Omental fat pad (tissue), 4 donors: ENCODE results near the gene AMN. TPM values are rescaled to one million over a fixed set of nuclear protein-coding genes. Genes with fewer than 3 reads are reported as not detected.

ENCODE experiments used
- ATAC-seq: fragments of 150-250 bp; one replicate; pipeline ENCODE4 v1.9.1; 2016; ENCODE audit warnings: mild to moderate bottlenecking, moderate library complexity; ENCODE audit not compliant: low FRiP score
- DNase-seq: peaks from one replicate; pipeline ENCODE4 v3.0.0-alpha.2; 2019; ENCODE audit warnings: low spot score
- total RNA-seq, 4 donors: library from RNA; depleted of rRNA; stranded (reverse); fragments of >200 nt; gene quantifications; one replicate each; pipeline ENCODE4 v1.1.0, GENCODE V29; 2016
- TF ChIP-seq, protein P1 (sequence below), 3 donors: fragments of 450-650 bp; IDR thresholded peaks; one replicate each; pipeline ENCODE4 v1.5.1; 2016 to 2017; ENCODE audit warnings: antibody characterized with exemption in 3 of 3, mild to moderate bottlenecking in 3 of 3, moderate library complexity in 2 of 3

Gene AMN
- total RNA-seq, 4 donors from 2014 or later: 0.72 to 2.7 (median 1.7) TPM

DNA sequence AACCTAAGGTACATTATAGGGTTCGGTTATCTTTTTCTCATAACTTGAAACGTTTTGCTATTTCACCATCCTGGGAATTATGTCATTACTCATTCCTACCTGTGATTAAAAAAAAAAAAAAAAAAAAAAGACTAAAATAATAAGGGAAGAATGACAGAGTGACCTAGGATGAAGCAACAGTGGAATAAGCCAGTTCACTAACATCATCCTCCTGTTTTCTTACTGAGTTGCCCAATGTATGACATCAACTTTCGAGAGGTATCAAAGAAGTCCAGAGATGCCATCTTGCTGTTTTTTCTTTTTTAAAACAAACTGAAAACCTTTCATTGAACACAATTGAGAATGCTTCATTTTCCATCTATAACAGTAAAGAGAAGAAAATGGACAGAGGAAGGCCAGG is 42.8 kb downstream of the AMN start:
- no peak for ATAC-seq
- DNase-seq: no peak
- TF ChIP-seq, protein P1, sequence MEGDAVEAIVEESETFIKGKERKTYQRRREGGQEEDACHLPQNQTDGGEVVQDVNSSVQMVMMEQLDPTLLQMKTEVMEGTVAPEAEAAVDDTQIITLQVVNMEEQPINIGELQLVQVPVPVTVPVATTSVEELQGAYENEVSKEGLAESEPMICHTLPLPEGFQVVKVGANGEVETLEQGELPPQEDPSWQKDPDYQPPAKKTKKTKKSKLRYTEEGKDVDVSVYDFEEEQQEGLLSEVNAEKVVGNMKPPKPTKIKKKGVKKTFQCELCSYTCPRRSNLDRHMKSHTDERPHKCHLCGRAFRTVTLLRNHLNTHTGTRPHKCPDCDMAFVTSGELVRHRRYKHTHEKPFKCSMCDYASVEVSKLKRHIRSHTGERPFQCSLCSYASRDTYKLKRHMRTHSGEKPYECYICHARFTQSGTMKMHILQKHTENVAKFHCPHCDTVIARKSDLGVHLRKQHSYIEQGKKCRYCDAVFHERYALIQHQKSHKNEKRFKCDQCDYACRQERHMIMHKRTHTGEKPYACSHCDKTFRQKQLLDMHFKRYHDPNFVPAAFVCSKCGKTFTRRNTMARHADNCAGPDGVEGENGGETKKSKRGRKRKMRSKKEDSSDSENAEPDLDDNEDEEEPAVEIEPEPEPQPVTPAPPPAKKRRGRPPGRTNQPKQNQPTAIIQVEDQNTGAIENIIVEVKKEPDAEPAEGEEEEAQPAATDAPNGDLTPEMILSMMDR (IDR thresholded peaks at IDR 0.05): no peak

GRCh38 chr14:102965971-102966655 is 43.6 kb downstream of the AMN start:
- no peak for DNase-seq
- no peak for ATAC-seq
- TF ChIP-seq, protein P1 (IDR thresholded peaks at IDR 0.05): no peak

DNA sequence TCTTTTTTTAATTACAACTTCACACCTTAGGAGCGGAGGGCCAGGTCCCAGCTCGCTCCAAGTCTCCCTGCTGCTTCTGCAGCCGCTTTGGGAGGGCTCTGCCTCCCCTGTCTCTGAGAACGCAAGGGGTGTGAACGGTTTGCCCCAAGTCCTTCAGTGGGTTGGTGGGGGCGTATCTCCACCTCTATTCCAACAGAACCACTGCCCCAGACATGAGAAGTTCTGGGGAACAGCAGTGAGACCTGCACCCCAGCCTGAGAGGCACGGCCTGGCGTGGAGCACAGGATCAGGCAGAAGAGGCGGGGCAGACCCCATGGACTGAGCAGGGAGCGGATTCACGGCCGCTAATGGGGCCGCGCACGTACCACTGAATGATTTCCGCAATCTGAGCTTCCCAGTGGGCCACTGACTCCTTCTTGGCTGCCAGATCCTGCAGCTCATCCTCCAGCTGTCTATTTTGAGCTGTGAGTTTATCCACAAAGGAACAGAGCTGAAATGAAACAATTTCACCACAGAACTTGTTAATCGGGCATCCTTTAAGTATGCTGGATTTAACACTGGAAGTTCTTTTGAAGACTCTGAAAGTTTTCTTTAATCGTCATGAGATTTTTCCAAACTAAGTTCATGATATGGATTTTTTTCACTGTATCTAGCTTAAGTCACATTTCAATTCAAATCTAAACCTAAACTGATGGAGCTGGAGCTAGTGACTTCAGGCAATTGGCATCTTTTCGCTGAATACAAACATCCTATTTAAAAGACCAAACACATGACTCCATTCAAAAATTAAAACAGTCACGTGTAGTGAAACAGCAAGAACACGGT is 44.4 kb downstream of the AMN start:
- no peak for DNase-seq
- no peak for ATAC-seq
- TF ChIP-seq, protein P1 (IDR thresholded peaks at IDR 0.05): no peak

GRCh38 chr14:102967506-102967795 is 45.0 kb downstream of the AMN start:
- ATAC-seq (no peak), DNase-seq (no peak)
- TF ChIP-seq, protein P1 (IDR thresholded peaks at IDR 0.05): no peak

GRCh38 chr14:102968306-102968705 is 45.8 kb downstream of the AMN start:
- ATAC-seq: no peak
- TF ChIP-seq, protein P1 (IDR thresholded peaks at IDR 0.05): no peak
- no peak for DNase-seq

DNA sequence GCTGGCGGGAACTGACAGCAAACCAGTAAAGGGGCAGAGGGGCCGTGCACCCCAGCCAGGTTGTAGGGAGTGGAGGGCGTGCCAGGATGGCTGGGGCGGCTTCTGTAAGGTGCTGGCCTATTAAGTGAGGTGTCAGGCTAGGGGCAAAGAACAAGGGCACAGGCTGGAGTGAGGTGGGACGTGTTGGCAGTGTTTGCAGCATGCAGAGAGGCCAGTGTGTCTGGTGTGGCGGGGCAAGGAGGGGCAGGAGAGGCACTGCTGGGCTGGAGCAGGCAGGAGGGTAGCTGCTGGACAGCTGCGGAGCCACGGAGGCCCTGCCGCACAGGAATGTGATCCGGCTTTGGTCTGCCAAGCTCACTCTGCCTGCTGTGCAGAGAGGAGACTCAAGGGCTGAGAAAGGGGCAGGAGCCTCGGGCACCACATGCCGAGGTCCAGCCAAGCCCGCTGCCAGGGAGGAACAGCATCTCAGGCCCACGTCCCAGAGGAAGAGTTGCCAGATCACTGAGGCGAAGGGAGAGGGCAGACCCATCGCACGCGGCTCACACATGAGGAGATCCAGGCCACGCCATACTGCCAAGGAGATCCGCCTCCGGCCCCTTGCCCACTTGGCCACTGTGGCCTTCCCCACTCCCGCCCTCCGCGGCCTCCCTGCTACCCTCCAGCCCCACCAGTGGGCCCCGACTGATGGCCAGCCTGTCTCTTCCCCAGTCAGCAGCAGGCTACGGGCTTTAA is 46.8 kb downstream of the AMN start:
- ATAC-seq (no peak), DNase-seq (no peak)
- TF ChIP-seq, protein P1 (IDR thresholded peaks at IDR 0.05): no peak
